Right ventricle myocardium superior (tissue), 1 donor: ENCODE data around the gene ITPKB. TPM values are rescaled to one million over a fixed set of nuclear protein-coding genes. Genes with fewer than 3 reads are reported as not detected.
"Not testable (repeated sequence)": the region's sequence is repeated elsewhere in the genome, so short reads cannot be mapped to it uniquely, and the experiment has no call there.

Experiments
- ATAC-seq: fragments of 200-7000 bp; cut with Tn5 transposase; one replicate; pipeline ENCODE4 v1.9.1; 2020; ENCODE audit warnings: mild to moderate bottlenecking; ENCODE audit not compliant: poor library complexity
- DNase-seq: peaks from one replicate; pipeline ENCODE4 v3.0.0-alpha.2; 2020
- intact Hi-C: fragments of 100-400 bp; cut with DNase I; formaldehyde crosslinking; loops from one replicate; pipeline ENCODE4 v1.11.2; 2022
- total RNA-seq: library from RNA; stranded (reverse); fragmentation: NEBNext Ultra II Directional; extraction: Animal tissue kit (Norgen Biotek cat#: 25700); gene quantifications from one replicate; pipeline ENCODE4 v1.2.1, GENCODE V29; 2021
- donor health status: DM: no; HTN: yes; CAD: no; lungs with severe emphysema.

ITPKB gene
- total RNA-seq, 1 donor from 2014 or later = 21.2 TPM

GRCh38 chr1:226607821-226608220 lies 131.3 kb downstream of the ITPKB start:
- no peak for DNase-seq
- ATAC-seq = no peak
- intact Hi-C loops = no loop called here

GRCh38 chr1:226607268-226607660 lies 131.8 kb downstream of the ITPKB start:
- intact Hi-C loops = no loop called here
- no peak for ATAC-seq
- DNase-seq = no peak

GRCh38 chr1:226606311-226607267 lies 132.5 kb downstream of the ITPKB start:
- DNase-seq = no peak
- intact Hi-C loops = no loop called here
- ATAC-seq = no peak

GRCh38 chr1:226605318-226605950 lies 133.6 kb downstream of the ITPKB start:
- intact Hi-C loops = no loop called here
- no peak for DNase-seq

GRCh38 chr1:226604560-226605317 lies 134.3 kb downstream of the ITPKB start:
- intact Hi-C loops = loop anchor here (5.0 kb wide), 1 partner anchor 52 kb away; no protein-coding TSS in a partner anchor
- DNase-seq (no peak), ATAC-seq (no peak)

More at GRCh38 chr1:226605318-226605950, 133.6 kb downstream of the ITPKB start:
- ATAC-seq = no peak

- intact Hi-C loops = loop anchor here (5.0 kb wide), 1 partner anchor 52 kb away; no protein-coding TSS in a partner anchor
- ATAC-seq (no peak), DNase-seq (no peak)
Observed at GRCh38 chr1:226603858-226604559, 135.1 kb downstream of the ITPKB start.

- ATAC-seq = peak; percentile 84
Observed at GRCh38 chr1:226603022-226603857, 135.8 kb downstream of the ITPKB start.

GRCh38 chr1:226602186-226603021 lies 136.7 kb downstream of the ITPKB start:
- ATAC-seq = peak; percentile 79
- peak; percentile 72 for DNase-seq
- intact Hi-C loops = loop anchor here (5.0 kb wide), 1 partner anchor 50 kb away; no protein-coding TSS in a partner anchor

More at GRCh38 chr1:226603022-226603857, 135.8 kb downstream of the ITPKB start:
- intact Hi-C loops = loop anchor here (5.0 kb wide), 1 partner anchor 51 kb away; no protein-coding TSS in a partner anchor
- DNase-seq = peak; percentile 81

- peak; percentile 32 for DNase-seq
- intact Hi-C loops = loop anchor here (5.0 kb wide), 1 partner anchor 49 kb away; no protein-coding TSS in a partner anchor
Observed at GRCh38 chr1:226601456-226601855, 137.6 kb downstream of the ITPKB start.

GRCh38 chr1:226600254-226600653 lies 138.8 kb downstream of the ITPKB start:
- DNase-seq (peak; percentile 18), ATAC-seq (no peak)
- intact Hi-C loops = loop anchor here (5.0 kb wide), 1 partner anchor 48 kb away; no protein-coding TSS in a partner anchor

More at GRCh38 chr1:226601456-226601855, 137.6 kb downstream of the ITPKB start:
- ATAC-seq = no peak

GRCh38 chr1:226599636-226600238 lies 139.3 kb downstream of the ITPKB start:
- ATAC-seq (no peak), DNase-seq (no peak)
- intact Hi-C loops = loop anchor here (5.0 kb wide), 1 partner anchor 47 kb away; no protein-coding TSS in a partner anchor

- intact Hi-C loops, DNase-seq, ATAC-seq: not testable (repeated sequence)
Observed at GRCh38 chr1:226598955-226599354, 140.1 kb downstream of the ITPKB start.

GRCh38 chr1:226598455-226598849 lies 140.6 kb downstream of the ITPKB start:
- ATAC-seq (no peak), DNase-seq (no peak)
- intact Hi-C loops = no loop called here

- ATAC-seq (no peak), DNase-seq (peak; percentile 17)
- intact Hi-C loops = no loop called here
Observed at GRCh38 chr1:226597616-226598454, 141.2 kb downstream of the ITPKB start.
